Bronchial epithelial cell (primary cell): ENCODE results near the gene ZNF407. TPM values are rescaled to one million over a fixed set of nuclear protein-coding genes. Genes with fewer than 3 reads are reported as not detected.

Experiments used
- DNase-seq: peaks from one replicate; pipeline ENCODE4 v3.0.0-alpha.2; 2010; ENCODE audit warnings: low read depth
- FAIRE-seq: peaks from 2 replicates; lab custom pipeline; 2011; peaks lifted over from hg19 to GRCh38; lab: Jason Lieb, UNC
- H3K27me3 ChIP-seq: 2 replicates; pipeline ENCODE4 v1.5.1; 2011; ENCODE audit warnings: low read length; ENCODE audit not compliant: control insufficient read depth, insufficient read depth
- H3K36me3 ChIP-seq: 2 replicates; pipeline ENCODE4 v1.5.1; 2011; ENCODE audit warnings: low read length; ENCODE audit not compliant: control insufficient read depth, insufficient read depth
- H3K4me3 ChIP-seq: 2 replicates; pipeline ENCODE4 v1.5.1; 2011; ENCODE audit warnings: mild to moderate bottlenecking, low read depth, low read length, control low read depth
- CTCF ChIP-seq: IDR thresholded peaks from 2 replicates; pipeline ENCODE4 v1.5.1; 2011; ENCODE audit warnings: mild to moderate bottlenecking, moderate library complexity, low read length, control low read depth, inconsistent platforms; ENCODE audit not compliant: insufficient read depth, severe bottlenecking
- total RNA-seq: library from RNA; depleted of rRNA; stranded (reverse); fragments of >200 nt; gene quantifications from 2 replicates; pipeline ENCODE4 v1.2.1, GENCODE V29; 2014

ZNF407 gene
- total RNA-seq, 1 donor from 2014 or later, result 10.0 TPM

- TF ChIP-seq CTCF, result peak; percentile 28
- FAIRE-seq (no peak), DNase-seq (no peak)
- Histone ChIP-seq H3K36me3 (no peaks in the 10 kb centered on the region), H3K4me3 (no peak overlapping the region), H3K27me3 (no peaks in the 10 kb centered on the region)
These were observed 25.6 kb downstream of the ZNF407 start for GRCh38 chr18:74623047-74623816.

GRCh38 chr18:74624466-74624865 lies 26.8 kb downstream of the ZNF407 start:
- Histone ChIP-seq H3K36me3 (no peaks in the 10 kb centered on the region), H3K4me3 (no peak overlapping the region), H3K27me3 (no peaks in the 10 kb centered on the region)
- no peak for TF ChIP-seq CTCF
- FAIRE-seq, result no peak
- no peak for DNase-seq

GRCh38 chr18:74625157-74625556 lies 27.5 kb downstream of the ZNF407 start:
- no peak for TF ChIP-seq CTCF
- H3K36me3 ChIP-seq, result no peaks in the 10 kb centered on the region
- no peak overlapping the region for H3K4me3 ChIP-seq
- FAIRE-seq (no peak), DNase-seq (no peak)
- no peaks in the 10 kb centered on the region for H3K27me3 ChIP-seq

- H3K4me3 ChIP-seq, result no peak overlapping the region
- no peaks in the 10 kb centered on the region for H3K36me3 ChIP-seq
- FAIRE-seq (no peak), DNase-seq (no peak)
- TF ChIP-seq CTCF, result no peak
- H3K27me3 ChIP-seq, result no peaks in the 10 kb centered on the region
These were observed 28.6 kb downstream of the ZNF407 start for GRCh38 chr18:74626049-74626874.

- no peak for TF ChIP-seq CTCF
- no peak for DNase-seq
- H3K27me3 ChIP-seq, result no peaks in the 10 kb centered on the region
- no peaks in the 10 kb centered on the region for H3K36me3 ChIP-seq
- FAIRE-seq, result no peak
- H3K4me3 ChIP-seq, result no peak overlapping the region
These were observed 33.1 kb downstream of the ZNF407 start for GRCh38 chr18:74630804-74631203.
